Measurements from ENCODE around the gene RIT1. TPM values are rescaled to one million over a fixed set of nuclear protein-coding genes. Genes with fewer than 3 reads are reported as not detected.

Gene RIT1
- total RNA-seq, 2 experiments from 2014 or later: 15.9 to 21.0 TPM

DNA sequence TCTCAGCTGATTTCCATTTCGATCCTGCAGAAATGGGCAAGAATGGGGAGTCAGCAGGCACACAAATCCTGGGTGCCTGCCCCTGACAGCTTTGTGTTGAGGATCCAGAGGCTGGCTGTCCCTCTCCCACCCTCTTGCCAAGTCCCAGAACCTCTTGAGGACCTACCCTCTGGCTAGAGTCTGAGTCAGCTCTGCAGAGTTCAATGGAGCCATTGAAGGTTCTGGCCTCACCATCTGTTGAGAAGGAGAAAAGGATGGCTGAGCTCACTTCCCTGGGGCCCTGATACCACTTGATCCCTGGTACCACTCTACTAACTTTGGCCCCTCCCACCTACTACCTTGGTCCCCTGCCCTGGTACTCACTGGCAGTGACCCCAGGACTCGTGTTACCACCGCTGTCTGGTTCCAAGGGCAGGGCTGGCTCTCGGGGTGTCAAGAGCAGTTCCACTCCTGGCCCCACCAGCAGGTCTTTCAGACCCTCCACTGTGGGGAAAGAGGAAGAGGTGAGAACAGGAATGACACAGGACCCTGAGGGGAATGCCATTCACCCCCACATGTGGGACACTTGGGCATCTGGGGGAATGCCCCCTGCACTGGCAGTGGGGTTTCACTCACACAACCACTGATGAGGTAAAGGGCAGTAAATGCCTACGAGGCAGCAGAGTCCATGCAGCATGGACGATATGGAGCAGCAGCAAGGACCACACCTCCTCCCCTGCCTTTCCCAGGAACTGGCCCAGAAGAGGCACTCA, 40.8 kb upstream of the RIT1 start:
- peaks cover 11% of the 10 kb centered on the region for H3K4me1 ChIP-seq (ENCODE audit: insufficient read depth, low read length, poor library complexity, severe bottlenecking)
- TF ChIP-seq EZH2phosphoT487 (IDR thresholded peaks at IDR 0.05; ENCODE audit: borderline replicate concordance, low read depth, low read length): no peak
- TF ChIP-seq, protein P1, sequence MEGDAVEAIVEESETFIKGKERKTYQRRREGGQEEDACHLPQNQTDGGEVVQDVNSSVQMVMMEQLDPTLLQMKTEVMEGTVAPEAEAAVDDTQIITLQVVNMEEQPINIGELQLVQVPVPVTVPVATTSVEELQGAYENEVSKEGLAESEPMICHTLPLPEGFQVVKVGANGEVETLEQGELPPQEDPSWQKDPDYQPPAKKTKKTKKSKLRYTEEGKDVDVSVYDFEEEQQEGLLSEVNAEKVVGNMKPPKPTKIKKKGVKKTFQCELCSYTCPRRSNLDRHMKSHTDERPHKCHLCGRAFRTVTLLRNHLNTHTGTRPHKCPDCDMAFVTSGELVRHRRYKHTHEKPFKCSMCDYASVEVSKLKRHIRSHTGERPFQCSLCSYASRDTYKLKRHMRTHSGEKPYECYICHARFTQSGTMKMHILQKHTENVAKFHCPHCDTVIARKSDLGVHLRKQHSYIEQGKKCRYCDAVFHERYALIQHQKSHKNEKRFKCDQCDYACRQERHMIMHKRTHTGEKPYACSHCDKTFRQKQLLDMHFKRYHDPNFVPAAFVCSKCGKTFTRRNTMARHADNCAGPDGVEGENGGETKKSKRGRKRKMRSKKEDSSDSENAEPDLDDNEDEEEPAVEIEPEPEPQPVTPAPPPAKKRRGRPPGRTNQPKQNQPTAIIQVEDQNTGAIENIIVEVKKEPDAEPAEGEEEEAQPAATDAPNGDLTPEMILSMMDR (conservative IDR thresholded peaks at IDR 0.05; ENCODE audit: low read length): no peak
- no peaks in the 10 kb centered on the region for H3K79me2 ChIP-seq (ENCODE audit: insufficient read depth, low read depth, low read length)
- no peak for DNase-seq (ENCODE audit: low spot score)
- intact Hi-C loops (cut with micrococcal nuclease; ENCODE audit: unreplicated experiment): no loop called here
- ChIA-PET POLR2A (no interaction called here), CTCF (ENCODE audit: unreplicated experiment) (no interaction called here)
- peaks cover 96% of the 10 kb centered on the region for H3K36me3 ChIP-seq (ENCODE audit: insufficient read depth, low read length)
- H3K9me2 ChIP-seq (ENCODE audit: insufficient read depth, low read length): no peaks in the 10 kb centered on the region
- H2AFZ ChIP-seq (ENCODE audit: low read length): no peak overlapping the region
- no TSS peak for BruUV-seq (replicated peaks)
- no peak overlapping the region for H3K4me2 ChIP-seq (ENCODE audit: low read length)
- H3K27ac ChIP-seq (ENCODE audit: low read depth, low read length, poor library complexity, severe bottlenecking): no peak overlapping the region
- H3K4me3 ChIP-seq (ENCODE audit: low read depth, low read length, poor library complexity, severe bottlenecking): no peak overlapping the region
- no peaks in the 10 kb centered on the region for H3K9me3 ChIP-seq (ENCODE audit: low read length)
- no peaks in the 10 kb centered on the region for H4K20me1 ChIP-seq (ENCODE audit: insufficient read depth, low read length)

DNA sequence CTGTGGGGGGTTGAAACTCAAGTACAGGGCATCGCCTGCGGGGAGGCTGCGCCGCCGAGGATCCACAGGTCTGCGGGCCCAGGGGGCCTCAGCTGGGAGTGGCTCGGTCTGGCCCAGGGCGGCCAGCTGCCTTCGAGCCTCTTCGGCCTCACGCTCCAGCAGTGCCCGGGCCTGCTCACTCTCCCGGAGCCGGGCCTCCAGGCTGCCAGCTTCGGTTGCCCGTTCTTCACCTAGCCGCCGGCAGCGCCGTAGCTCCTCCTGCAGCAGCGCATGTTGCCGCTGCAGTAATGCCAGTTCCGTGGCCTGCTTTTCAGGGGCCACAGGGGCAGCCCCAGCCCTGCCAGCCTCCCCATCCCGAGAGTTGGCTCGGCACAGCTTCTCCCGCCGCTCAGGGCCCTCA, 39.7 kb upstream of the RIT1 start:
- H3K4me3 ChIP-seq (ENCODE audit: low read depth, low read length, poor library complexity, severe bottlenecking): no peak overlapping the region
- no peak overlapping the region for H3K4me2 ChIP-seq (ENCODE audit: low read length)
- H2AFZ ChIP-seq (ENCODE audit: low read length): no peak overlapping the region
- DNase-seq (ENCODE audit: low spot score): no peak
- intact Hi-C loops (cut with micrococcal nuclease; ENCODE audit: unreplicated experiment): no loop called here
- CTCF ChIA-PET (ENCODE audit: unreplicated experiment): no interaction called here
- BruUV-seq (replicated peaks): no TSS peak
- no peaks in the 10 kb centered on the region for H4K20me1 ChIP-seq (ENCODE audit: insufficient read depth, low read length)
- no peak overlapping the region for H3K27ac ChIP-seq (ENCODE audit: low read depth, low read length, poor library complexity, severe bottlenecking)
- H3K4me1 ChIP-seq (ENCODE audit: insufficient read depth, low read length, poor library complexity, severe bottlenecking): peaks cover 22% of the 10 kb centered on the region
- POLR2A ChIA-PET: no interaction called here
- H3K9me3 ChIP-seq (ENCODE audit: low read length): no peaks in the 10 kb centered on the region
- peaks cover 91% of the 10 kb centered on the region for H3K36me3 ChIP-seq (ENCODE audit: insufficient read depth, low read length)
- H3K9me2 ChIP-seq (ENCODE audit: insufficient read depth, low read length): no peaks in the 10 kb centered on the region
- TF ChIP-seq, protein P1 (conservative IDR thresholded peaks at IDR 0.05; ENCODE audit: low read length): no peak
- TF ChIP-seq EZH2phosphoT487 (IDR thresholded peaks at IDR 0.05; ENCODE audit: borderline replicate concordance, low read depth, low read length): no peak
- no peaks in the 10 kb centered on the region for H3K79me2 ChIP-seq (ENCODE audit: insufficient read depth, low read depth, low read length)

DNA sequence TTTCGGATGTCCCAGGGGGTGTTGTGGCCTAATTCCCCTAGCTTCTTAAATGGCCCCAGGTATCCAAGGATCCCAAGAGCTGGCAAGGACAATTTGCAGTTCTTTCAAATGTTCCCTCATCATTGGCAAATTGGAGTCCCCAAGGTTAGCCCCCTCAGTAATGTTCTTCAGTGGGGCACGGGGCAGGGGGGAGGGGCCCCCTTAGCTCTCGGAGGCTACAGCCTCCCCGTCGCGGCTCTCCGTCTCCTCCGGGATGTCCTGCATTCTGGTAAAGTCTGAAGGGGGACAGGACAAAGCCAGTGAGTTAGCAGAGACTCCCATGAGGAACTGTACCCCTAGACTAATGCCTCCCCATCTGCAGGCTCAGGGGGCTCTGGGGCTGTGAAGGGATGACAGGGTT, 36.6 kb upstream of the RIT1 start:
- peak overlapping the region; percentile 89; the same call in 1 of the 2 replicates for H3K4me2 ChIP-seq (ENCODE audit: low read length)
- H3K9me3 ChIP-seq (ENCODE audit: low read length): no peaks in the 10 kb centered on the region
- no TSS peak for BruUV-seq (replicated peaks)
- no peak overlapping the region for H3K4me3 ChIP-seq (ENCODE audit: low read depth, low read length, poor library complexity, severe bottlenecking)
- ChIA-PET POLR2A (interaction anchor here (0.6 to 1.5 kb wide), 3 partner anchors 12 to 49 kb away, joined by 3 to 5 read pairs (median 3); no protein-coding TSS in a partner anchor), CTCF (ENCODE audit: unreplicated experiment) (interaction anchor here (0.8 kb wide), 1 partner anchor 28 kb away, joined by 3 read pairs; no protein-coding TSS in a partner anchor)
- no peak for TF ChIP-seq EZH2phosphoT487 (IDR thresholded peaks at IDR 0.05; ENCODE audit: borderline replicate concordance, low read depth, low read length)
- TF ChIP-seq, protein P1 (conservative IDR thresholded peaks at IDR 0.05; ENCODE audit: low read length): no peak
- H3K36me3 ChIP-seq (ENCODE audit: insufficient read depth, low read length): peaks cover 60% of the 10 kb centered on the region
- H3K27ac ChIP-seq (ENCODE audit: low read depth, low read length, poor library complexity, severe bottlenecking): peak overlapping the region; percentile 96
- no peaks in the 10 kb centered on the region for H3K9me2 ChIP-seq (ENCODE audit: insufficient read depth, low read length)
- no peak overlapping the region for H2AFZ ChIP-seq (ENCODE audit: low read length)
- intact Hi-C loops (cut with micrococcal nuclease; ENCODE audit: unreplicated experiment): no loop called here
- no peaks in the 10 kb centered on the region for H3K79me2 ChIP-seq (ENCODE audit: insufficient read depth, low read depth, low read length)
- DNase-seq (ENCODE audit: low spot score): no peak
- no peaks in the 10 kb centered on the region for H4K20me1 ChIP-seq (ENCODE audit: insufficient read depth, low read length)
- H3K4me1 ChIP-seq (ENCODE audit: insufficient read depth, low read length, poor library complexity, severe bottlenecking): peaks cover 53% of the 10 kb centered on the region

Data from OCI-LY7 (cell line).